ENCODE results near the gene SLC7A8. TPM values are rescaled to one million over a fixed set of nuclear protein-coding genes. Genes with fewer than 3 reads are reported as not detected.

Gene SLC7A8
- 0.11 and 3.1 TPM in 2 replicates for total RNA-seq

DNA sequence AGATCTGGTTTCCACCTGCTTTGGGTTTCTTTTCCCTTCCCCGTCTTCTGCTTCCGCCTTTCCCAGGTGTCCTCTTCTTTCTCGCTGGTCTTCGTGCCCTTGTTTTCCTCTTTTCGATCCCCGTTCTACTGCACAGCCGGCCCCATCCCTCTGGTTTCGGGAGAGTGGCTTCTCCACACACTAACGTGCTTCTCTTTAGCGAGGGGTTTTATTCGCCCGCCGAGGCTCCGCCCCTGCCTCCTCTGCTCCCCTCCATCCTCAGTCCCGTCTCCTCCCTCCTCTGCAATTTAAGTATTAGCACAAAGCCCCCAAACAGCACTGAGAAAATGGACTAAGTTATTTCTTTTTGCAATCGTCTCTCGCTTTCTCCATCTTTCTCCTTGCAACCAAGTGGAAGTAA lies at the start of gene SLC7A8:
Gene SLC7A8 (minus strand): TSS at position 182 of the 400 bp plus-strand sequence. CDS start 746 bp downstream, outside the sequence.

DNA sequence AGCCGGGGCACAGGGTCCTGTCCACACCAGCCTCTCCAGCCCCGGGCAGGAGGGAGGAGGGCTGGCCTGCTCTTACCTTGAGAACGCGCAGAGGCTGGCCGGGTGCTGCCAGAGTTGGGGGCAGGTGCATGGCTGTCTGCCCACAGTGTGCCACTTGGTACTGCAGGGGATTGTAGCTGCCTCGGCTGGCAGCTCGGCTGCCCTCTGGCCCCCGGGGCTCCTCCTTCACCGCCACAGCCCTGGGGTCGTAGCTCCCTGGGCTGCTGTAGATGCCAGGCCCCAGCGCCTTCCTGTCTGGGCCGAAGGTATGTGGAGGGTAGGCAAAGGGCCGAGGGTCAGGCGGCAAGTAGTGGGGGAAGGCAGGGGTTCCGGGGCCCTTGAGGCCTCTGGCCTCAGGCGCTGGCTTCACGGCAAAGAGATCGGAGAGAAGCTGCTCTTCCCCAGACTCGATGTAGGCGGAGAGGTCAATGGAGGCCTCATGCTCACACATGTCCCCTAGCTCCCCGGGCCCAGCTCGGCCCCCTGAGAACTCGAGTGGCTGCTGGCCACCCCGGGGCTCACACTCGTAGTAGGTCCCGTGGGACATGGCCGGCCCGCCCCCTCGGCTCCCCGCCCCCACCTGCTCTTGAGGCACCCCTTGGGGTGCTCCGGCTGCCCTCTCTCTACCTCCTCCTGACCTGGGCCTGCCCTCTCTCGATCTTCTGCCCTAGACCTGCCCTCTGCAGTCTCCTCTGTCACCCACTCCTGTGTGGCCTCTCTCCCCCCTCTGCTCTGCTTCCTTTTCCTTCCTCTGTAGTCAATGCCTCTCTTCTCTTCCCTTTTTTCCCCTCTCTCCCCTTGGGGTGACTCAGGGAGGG lies 64.7 kb downstream of the SLC7A8 start, which contains the start of gene CEBPE:
Gene CEBPE (minus strand): TSS at position 750 of the 857 bp plus-strand sequence. CDS start 164 bp downstream, at position 586.

DNA sequence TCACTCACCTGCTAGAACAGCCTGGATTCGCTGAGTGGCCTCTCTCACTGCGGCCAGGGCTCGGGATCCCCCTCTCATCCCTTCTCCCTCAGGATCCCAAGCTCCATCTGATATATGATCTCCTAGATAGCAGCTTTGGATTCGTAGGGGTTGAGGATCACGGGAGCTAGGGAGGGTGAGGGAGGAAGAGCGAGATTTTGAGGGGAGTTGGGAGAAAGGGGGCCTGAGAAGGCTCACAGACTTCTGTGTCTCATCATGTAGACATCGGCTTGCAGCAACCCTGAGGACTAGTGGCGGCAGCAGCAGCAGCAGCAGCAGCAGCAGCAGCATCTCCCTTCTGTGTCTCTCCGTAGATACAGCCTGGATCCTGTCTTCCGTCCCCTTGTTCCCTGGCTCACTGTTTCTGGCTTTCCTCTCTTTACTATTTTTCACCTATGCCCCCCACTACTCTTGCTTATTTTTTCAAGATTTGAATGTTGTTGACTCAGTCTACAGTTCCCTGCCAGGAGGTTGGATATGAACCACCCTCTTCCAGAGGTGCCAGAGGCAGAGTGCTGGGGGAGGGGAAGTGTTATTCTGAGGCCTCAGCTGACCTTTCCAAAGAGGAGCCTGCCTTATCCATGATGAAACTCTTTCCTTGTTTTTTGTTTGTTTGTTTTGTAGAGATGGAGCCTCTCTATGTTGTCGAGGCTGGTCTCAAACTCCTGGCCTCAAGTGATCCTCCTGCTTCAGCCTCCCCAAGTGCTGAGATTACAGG lies 78.7 kb downstream of the SLC7A8 start, which contains the start of gene CIROP:
Gene CIROP (minus strand): TSS at position 399 of the 757 bp plus-strand sequence. CDS start 69 bp downstream, at position 330.

DNA sequence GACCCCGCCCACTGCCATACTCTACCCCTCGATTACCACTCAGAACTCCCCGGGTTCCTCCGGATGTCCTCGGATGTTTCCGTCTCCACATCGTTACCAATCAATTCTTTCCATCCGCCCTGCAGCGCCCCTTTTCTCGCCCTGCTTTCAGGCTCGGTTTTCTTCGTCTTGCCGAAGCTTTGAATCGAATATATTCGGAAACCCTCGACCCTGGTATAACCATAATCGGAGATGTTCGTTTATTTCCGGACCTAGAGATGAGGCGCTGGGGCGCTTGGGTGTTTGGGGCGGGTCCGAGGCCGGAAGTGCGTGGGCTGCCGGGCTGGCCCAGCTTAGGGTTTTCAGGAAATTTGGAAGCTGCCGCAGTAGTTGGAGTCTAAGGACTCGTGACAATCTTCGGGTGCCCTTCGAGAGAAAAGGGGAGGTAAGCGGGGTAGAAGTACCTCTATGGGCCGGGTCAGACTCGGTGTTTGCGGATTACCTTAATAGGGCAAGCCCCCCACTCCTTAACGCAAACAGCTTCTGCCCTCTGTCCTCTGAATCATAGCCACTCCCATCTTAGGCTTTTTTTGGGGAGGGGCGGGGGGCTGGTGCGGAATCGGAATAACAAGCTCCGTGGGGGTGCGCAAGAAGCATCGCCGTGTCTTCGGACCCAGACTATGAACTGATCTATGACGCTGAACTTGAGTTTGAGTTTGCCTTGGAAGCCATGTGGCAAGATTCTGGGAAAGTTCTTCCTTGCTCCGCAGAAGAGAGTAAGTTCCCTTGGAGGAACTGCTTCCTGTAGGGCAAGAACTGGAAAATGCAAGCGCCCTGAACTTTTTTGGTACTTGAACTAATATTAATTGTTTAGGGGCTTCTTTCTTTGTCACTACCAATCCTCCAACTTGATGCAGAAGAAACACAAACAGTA lies 88.0 kb downstream of the SLC7A8 start, which contains the start of gene C14orf119:
Gene C14orf119 (plus strand): TSS at position 310 of the 913 bp plus-strand sequence. CDS start 2,154 bp downstream, outside the sequence.

DNA sequence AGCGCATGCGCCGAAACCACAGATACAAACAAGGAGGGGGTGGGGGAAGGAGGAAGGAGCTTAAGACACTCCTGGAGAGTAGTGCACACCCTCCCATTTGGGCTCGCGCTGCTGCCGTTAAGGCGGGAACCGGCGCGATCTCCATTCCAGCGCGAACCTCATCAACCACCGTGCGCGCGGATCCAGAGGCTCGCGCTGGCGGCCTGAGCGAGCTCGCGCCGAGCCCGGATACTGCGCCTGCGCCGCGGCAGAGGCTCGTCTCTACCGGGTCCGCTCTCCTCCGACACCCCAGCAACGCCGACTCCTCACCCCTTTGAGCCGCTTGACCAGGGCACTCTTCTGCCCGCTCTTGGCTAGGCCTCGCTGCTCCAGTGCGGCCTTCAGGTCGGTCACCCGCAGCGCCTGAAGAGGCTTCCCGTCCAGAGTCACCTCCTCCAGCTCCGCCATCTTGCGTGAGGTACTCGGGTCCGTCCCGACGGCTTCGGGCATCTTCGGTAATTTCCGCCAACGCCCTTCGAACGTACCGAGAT lies 88.7 kb downstream of the SLC7A8 start, which contains the start of gene ACIN1:
Gene ACIN1 (minus strand): TSS at position 471 of the 530 bp plus-strand sequence. CDS start 24 bp downstream, at position 447.

Other genes with a start within 250 kb of the SLC7A8 start
- 14.3 and 21.7 TPM in 2 replicates for gene HAUS4, start 226.6 kb downstream of the SLC7A8 start, total RNA-seq
- gene AJUBA, start 201.1 kb downstream of the SLC7A8 start, total RNA-seq: 16.9 and 42.6 TPM in 2 replicates
- gene C14orf93, start 173.5 kb downstream of the SLC7A8 start, total RNA-seq: 5.1 and 6.1 TPM in 2 replicates
- 185 and 196 TPM in 2 replicates for gene PSMB5, start 148.8 kb downstream of the SLC7A8 start, total RNA-seq
- gene PSMB11, start 141.4 kb downstream of the SLC7A8 start, total RNA-seq: not detected in 2 replicates
- gene CDH24, start 126.1 kb downstream of the SLC7A8 start, total RNA-seq: 0.54 and 0.69 TPM in 2 replicates
- gene ACIN1, start 88.5 kb downstream of the SLC7A8 start, total RNA-seq: 44.0 and 56.1 TPM in 2 replicates
- gene C14orf119, start 88.2 kb downstream of the SLC7A8 start, total RNA-seq: 43.2 and 50.3 TPM in 2 replicates
- gene CIROP, start 78.7 kb downstream of the SLC7A8 start, total RNA-seq: not detected in 2 replicates
- not detected in 2 replicates for gene CEBPE, start 64.4 kb downstream of the SLC7A8 start, total RNA-seq
- not detected in 2 replicates for gene RNF212B, start 54.3 kb upstream of the SLC7A8 start, total RNA-seq
- gene HOMEZ, start 102.5 kb upstream of the SLC7A8 start, total RNA-seq: 3.3 and 3.9 TPM in 2 replicates
- 2.8 and 3.5 TPM in 2 replicates for gene PPP1R3E, start 119.2 kb upstream of the SLC7A8 start, total RNA-seq
- gene BCL2L2, start 123.2 kb upstream of the SLC7A8 start, total RNA-seq: 15.3 and 22.5 TPM in 2 replicates
- 81.5 and 81.7 TPM in 2 replicates for gene PABPN1, start 137.8 kb upstream of the SLC7A8 start, total RNA-seq
- gene SLC22A17, start 169.2 kb upstream of the SLC7A8 start, total RNA-seq: 0.11 and 0.17 TPM in 2 replicates
- gene EFS, start 181.5 kb upstream of the SLC7A8 start, total RNA-seq: not detected in 2 replicates
- not detected in 2 replicates for gene IL25, start 189.1 kb upstream of the SLC7A8 start, total RNA-seq
- gene CMTM5, start 193.4 kb upstream of the SLC7A8 start, total RNA-seq: not detected in 2 replicates
- gene MYH6, start 224.6 kb upstream of the SLC7A8 start, total RNA-seq: not detected in 2 replicates